GM10847 (cell line): ENCODE data around the gene ALKBH5.

Source experiments
- POLR2A ChIP-seq: IDR thresholded peaks from 2 replicates; pipeline ENCODE4 v1.6.1; 2011; ENCODE audit not compliant: insufficient read length; ENCODE audit errors: extremely low read depth

Gene ALKBH5

DNA sequence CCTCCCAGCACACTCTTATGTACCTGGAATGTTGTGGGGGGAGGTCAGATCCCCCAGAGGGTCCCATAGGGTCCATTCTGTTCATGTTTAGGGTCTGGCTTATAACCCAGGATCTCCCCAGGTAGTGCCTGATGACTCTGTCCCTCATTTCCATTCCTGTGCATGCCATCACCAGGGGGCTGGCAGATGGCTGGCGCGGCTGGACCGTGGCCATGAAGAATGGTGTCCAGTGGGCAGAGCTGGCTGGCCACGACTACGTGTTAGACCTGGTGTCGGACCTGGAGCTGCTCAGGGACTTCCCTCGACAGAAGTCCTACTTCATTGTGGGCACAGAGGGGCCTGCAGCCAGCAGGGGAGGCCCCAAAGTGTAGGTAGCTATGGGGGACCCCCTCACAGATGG lies 35.0 kb upstream of the ALKBH5 start:
- no peak for TF ChIP-seq POLR2A

GRCh38 chr17:18151290-18151689 lies 32.3 kb upstream of the ALKBH5 start:
- TF ChIP-seq POLR2A, result no peak

GRCh38 chr17:18155179-18155578 lies 28.4 kb upstream of the ALKBH5 start:
- TF ChIP-seq POLR2A, result no peak

GRCh38 chr17:18156171-18156975 lies 27.3 kb upstream of the ALKBH5 start:
- no peak for TF ChIP-seq POLR2A

DNA sequence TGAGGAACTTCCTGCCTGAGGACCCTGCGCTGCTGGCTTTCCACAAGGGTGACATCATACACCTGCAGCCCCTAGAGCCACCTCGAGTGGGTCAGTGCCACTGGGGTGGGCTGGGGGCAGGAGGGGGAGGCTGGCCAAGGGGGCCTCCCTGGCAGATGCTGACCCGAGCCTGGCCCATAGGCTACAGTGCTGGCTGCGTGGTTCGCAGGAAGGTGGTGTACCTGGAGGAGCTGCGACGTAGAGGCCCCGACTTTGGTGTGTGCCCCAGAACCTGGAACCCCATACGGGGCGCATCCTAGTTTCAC lies 26.7 kb upstream of the ALKBH5 start:
- no peak for TF ChIP-seq POLR2A

DNA sequence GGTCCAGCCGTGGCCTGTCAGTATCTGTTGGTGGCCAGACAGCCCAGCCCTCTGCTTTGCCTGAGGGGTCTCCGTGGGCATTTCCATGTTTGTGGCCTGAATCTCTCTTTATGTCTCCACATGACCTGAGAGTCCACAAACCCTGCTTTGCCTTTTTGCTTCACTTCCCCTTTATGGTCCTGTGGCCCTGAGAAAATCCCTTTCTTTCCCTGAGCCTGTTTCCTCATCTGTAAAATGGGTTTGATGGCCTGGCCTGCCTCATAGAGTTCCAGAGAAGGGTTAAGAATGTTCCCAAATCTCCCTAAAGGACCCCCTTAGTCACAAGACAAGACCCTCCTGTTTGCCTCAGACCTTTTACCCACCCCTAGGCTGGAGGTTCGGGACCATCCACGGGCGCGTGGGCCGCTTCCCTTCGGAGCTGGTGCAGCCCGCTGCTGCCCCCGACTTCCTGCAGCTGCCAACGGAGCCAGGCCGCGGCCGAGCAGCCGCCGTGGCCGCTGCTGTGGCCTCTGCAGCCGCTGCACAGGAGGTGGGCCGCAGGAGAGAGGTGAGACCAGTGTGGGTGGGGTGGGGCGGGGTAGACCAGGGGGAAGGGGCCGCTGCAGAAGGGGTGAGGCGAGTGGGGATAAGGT lies 26.2 kb upstream of the ALKBH5 start:
- no peak for TF ChIP-seq POLR2A

DNA sequence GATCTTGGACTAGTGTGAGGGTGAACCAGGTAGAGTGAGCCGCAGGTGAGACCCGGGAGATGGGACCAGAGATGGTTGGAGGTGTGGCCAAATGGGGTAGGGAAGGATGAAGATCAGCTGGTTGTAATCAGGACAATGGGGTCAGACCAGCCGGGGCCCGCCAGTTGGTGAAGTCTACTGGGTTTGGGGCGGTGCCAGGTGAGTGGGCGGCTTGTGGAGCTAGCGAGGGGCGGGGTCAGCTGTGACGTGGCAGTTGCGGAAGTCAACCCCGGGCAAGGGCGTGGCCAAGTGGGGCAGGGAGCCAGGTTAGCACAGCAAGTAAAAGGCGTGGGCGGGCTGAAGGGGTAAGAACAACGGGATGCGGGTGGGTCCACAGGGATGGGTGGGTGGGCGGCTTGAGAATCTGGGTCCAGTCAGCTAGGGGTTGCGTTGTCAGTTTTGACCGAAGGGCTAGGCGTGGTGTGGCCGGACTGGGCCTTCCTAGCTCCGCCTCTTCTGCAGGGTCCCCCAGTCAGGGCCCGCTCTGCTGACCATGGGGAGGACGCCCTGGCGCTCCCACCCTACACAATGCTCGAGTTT lies 25.5 kb upstream of the ALKBH5 start:
- peak; percentile 20 for TF ChIP-seq POLR2A

- TF ChIP-seq POLR2A, result no peak
Observed at GRCh38 chr17:18159551-18160120, 24.0 kb upstream of the ALKBH5 start.

GRCh38 chr17:18160128-18160856 lies 23.3 kb upstream of the ALKBH5 start:
- TF ChIP-seq POLR2A, result no peak

GRCh38 chr17:18161207-18162145 lies 22.2 kb upstream of the ALKBH5 start:
- no peak for TF ChIP-seq POLR2A

DNA sequence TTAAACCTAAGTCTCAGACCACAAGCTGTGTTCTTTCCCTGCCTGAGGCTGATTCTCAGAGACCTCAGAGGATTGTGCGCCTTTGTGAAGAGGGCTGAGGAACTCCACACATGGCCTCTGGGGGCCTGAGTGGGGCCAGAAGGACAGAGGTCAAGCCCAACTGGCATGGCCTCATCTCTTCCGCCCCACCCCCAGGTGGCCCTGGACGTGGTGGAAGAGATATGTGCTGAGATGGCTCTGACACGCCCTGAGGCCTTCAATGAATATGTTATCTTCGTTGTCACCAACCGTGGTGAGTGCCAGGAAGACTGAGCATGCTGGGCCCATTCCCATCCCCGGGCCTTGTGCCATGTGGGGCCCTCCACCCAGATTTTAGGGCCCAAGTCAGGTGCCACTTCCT lies 20.1 kb upstream of the ALKBH5 start:
- no peak for TF ChIP-seq POLR2A

DNA sequence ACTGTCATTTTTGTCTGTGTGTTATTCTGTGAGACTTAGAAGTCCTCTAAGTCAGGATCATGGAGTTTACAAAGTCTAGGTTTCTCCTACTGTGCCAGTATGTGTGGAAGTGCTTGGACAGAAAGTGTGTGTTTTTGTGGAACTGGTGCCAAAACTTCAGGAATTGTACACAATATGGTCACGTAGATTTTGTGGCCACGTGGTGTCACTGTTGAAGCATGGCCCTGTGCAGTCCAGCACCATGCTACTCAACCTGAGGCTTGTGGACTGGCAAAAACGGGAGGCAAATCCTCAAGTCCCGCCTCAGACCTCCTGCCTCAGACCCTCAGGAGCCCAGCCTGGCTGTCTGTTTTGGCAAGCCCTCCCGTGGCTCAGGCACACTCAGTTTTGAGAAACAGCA lies 16.7 kb upstream of the ALKBH5 start:
- no peak for TF ChIP-seq POLR2A

GRCh38 chr17:18167421-18167820 lies 16.2 kb upstream of the ALKBH5 start:
- TF ChIP-seq POLR2A, result no peak

- no peak for TF ChIP-seq POLR2A
Observed at GRCh38 chr17:18172531-18173278, 10.9 kb upstream of the ALKBH5 start.

DNA sequence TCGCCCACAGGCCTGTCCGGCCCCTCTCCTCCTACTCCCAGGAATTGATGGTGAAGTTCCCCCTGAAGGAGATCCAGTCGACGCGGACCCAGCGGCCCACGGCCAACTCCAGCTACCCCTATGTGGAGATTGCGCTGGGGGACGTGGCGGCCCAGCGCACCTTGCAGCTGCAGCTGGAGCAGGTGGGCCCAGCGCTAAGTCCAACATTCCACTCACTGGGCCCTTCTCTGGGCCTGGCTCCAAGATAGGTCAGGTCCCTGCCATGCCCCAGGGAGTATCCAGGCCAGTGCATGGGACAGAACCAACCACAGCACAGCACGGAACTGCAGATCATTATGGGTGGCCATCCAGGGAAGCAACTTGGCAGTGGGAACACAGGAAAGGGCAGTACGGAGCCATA lies 9.9 kb upstream of the ALKBH5 start:
- TF ChIP-seq POLR2A, result no peak
